NCI-H1092 treated with DMSO at 0.1 percent for 48 hours (cell line): ENCODE measurements around the gene LRRC37A3.
"Not testable (repeated sequence)": the region's sequence is repeated elsewhere in the genome, so short reads cannot be mapped to it uniquely, and the experiment has no call there.

Source experiments
- DNase-seq: peaks from one replicate; lab custom pipeline; 2025; lab: John Stamatoyannopoulos, UW

The LRRC37A3 gene

DNA sequence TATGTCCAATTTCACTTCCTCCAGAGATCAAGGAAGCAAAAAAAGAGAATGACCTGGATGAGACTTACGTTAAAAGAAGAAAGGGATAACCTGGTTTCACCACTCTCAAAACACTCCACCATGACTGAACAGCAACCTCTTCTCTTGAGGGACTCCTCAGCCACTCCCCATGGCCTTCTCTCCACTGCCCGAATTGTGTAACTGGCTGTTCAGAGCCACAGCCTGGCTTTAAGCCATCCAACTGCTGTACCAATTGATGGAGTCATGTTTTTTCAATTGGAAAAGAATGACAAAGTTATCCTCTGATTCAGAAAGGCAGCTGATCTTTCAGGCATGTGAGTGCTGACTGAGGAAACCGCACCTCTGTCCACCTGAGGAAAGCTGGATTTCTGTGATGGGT is 85.2 kb downstream of the LRRC37A3 start:
- DNase-seq = not testable (repeated sequence)

DNA sequence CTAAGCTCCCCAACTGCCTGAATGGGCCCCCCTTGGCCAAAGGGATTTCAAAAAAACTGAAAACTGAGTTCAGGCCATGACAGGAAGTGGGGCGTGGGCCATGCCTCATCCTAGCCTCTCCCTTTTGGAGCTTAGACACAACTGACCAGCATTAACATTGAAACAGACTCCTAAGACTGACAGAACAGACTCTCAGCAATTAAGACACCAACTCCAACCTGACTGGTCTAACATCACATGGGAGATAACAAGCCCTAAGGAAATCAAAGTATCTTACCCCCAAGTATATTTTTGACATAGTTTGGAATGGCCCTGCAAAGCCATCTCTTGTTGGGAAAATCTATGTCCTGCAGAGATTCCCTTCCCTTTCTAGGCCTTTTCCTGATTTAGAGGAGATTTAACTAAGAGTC is 88.6 kb downstream of the LRRC37A3 start:
- not testable (repeated sequence) for DNase-seq

DNA sequence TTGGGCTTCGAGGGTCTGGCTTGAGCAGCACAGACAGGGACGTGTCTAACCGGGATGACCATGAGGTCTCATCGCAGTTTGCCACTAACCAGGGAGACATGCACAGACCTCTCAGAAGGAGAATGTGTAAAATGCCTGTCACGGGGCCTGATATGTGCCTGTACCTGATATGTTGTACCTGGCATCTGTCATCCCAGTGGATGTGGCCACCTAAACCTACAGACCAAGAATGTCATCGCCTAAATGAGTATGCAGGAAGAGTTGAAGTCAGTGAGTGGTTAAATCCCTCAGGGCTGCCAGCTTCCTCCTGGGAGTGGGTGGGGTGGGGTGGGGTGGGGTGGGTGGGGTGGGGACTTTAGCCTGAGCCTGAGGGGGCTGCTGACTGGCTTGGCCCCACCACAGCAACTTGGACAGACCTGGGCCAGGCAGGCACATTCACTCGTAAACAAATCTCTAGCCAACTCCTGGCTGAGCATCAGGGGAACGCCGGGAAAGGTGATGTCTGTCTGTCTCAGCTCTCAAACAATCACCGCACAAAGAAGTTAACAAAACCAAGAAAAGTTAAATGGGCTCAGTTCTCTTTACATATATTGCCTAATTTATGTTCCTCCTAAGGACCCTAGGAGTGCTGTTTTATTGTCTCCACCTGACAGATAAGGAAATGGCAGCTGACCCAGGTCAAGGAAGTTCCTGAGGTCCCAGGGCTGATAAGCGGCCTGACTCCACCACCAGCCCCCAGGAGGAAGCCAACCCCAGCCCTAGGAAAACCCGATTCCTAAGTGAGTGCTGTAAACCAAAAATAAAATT is 89.3 kb downstream of the LRRC37A3 start:
- DNase-seq = not testable (repeated sequence)

DNA sequence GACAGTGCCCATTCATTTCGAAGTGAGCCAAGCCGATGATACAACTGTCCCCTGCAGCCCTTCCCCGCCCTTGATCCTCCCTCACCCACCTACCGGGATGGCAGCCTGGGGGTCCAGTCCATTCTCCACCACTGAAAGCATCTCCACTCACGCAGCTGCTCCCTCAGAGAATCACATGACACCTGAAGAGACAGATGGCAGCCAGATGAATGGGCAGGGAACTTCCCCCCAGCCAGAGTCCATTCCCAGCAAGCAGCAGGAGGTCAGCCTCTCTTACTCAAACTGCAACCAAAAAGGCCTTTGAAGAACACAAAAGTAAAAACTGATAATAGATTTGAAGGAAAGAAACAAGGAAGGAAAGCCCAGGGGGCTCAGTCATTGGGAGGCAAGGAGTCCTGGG is 90.2 kb downstream of the LRRC37A3 start:
- not testable (repeated sequence) for DNase-seq

DNA sequence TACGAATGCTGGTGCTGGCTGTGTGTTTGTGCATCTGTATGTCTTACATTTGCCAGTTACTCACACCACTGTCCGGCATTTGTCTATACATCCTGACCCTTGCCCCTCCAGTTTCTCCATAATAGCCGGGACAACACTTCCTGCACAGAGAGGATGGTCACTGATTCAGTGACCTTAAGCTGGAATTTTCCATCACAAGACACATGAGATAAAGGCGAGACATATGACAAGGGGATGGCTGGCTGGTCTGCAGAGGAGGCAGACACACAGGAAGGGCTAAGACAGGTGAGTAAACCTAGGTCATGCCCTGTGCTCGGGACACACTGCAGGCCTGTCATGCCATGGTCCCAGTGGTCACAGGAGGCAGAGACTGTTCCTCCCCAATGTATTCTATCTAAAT is 100.4 kb downstream of the LRRC37A3 start:
- not testable (repeated sequence) for DNase-seq

DNA sequence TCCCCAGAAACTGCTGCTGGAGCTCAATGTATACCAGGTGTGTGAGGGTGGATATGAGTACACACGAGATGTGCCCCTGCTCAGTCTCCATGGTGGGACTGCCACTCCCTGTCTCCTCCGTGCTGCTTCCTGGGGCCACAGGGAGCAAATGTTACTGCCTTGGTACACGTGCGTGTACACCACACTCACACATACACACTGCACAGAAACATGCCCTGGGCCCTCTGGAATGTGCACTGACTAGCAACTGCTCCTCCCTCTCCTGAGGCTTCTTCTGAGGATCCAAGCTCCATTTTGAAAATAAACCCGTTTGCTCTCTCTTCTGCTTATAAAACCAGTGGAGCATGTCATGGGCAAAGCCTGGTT is 103.5 kb downstream of the LRRC37A3 start:
- not testable (repeated sequence) for DNase-seq

DNA sequence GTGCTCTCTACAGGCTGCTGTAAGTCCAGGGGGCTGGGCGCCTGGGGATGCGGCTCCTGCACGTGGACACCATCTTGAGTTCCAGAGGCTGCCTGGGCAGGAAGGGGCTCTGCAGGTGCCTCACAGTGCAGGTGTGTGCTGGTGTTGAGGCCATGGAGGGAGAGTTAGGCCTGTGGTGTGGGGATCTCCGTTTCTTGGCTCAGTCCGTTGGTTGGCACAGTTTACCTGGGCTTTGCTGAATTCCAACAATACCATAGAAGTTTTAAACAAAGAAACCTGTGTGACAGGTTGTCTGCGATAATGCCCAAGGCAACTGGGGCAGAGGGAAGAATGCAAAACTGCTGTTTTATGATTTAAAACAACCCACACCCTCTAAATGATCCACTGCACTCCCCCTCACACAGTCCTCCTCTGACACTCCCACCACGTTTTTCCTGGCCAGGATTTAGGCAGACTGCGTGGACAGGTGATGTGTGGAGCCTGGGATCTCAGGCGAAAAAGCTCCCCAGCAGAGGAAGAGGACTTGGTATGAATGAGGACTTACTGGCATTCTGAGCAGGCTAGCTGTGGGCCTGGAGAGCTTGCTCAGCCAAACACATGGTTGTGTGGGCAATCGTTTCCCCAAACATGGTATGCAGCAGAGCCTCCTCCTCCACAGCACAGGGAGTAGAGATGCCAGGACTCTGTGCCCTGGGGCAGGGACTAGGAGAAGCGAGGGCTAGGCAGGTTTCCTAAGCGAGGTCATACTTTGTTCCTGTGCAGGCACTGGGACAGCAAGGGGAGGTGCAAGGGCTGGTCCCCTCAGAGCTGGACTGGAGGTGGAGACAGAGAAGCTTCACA is 104.1 kb downstream of the LRRC37A3 start:
- DNase-seq = not testable (repeated sequence)

DNA sequence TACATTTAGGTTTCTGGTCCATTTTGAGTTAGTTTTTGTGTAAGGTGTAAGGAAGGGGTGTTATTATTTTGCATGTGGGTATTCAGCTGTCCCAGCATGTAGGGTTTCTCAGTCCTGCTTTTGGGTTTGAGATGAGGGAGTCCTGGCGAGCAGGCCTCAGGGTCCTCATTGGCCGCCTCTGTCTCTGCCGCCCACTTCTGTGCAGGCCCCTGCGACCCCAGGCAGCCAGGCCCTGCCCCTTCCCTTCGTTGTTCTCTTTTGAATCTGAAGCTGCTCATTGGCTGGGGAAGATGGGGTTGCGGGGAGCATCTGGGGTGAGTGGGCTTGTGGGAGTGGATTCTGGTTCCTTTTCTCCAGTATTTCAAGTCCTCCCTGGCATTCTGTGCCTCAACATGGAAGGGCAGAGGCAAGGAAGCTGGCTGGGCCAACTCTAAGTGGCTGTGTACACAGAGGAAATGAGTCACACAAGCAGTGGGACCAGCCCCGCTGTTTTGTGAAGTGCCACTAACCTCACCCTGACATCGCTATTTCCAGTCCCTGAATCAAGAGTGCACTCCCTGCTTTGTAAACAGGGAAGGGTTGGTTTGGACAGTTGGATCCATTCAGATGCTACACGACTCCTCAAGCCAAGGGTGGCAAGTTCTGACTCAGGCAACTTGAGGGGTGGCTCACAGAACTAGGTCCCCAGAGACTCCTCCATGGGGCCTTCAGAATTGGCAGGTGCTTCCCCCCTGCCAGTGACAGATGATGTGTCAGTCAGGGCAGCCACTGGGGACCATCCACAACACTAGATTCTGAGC is 110.9 kb downstream of the LRRC37A3 start:
- DNase-seq = peak; percentile 8
